Measurements from ENCODE around the gene MYEF2.

Gene MYEF2

GRCh38 chr15:48126667-48127355 lies 51.3 kb downstream of the MYEF2 start:
- Histone ChIP-seq H3K27me3 (no peaks in the 10 kb centered on the region), H3K27ac (no peak overlapping the region), H3K4me3 (no peak overlapping the region), H4K20me1 (no peaks in the 10 kb centered on the region), H3K4me2 (no peak overlapping the region), H3K9ac (no peak overlapping the region), H3K36me3 (no peaks in the 10 kb centered on the region), H3K9me3 (replicated peaks in 1 of 11) (no peaks in the 10 kb centered on the region), H3K4me1 (no peaks in the 10 kb centered on the region)
- TF ChIP-seq Cebpa-rat (IDR thresholded peaks at IDR 0.05), result no peak

- Histone ChIP-seq H3K9ac (no peak overlapping the region), H4K20me1 (no peaks in the 10 kb centered on the region), H3K27me3 (no peaks in the 10 kb centered on the region), H3K36me3 (no peaks in the 10 kb centered on the region), H3K9me3 (replicated peaks in 1 of 11) (no peaks in the 10 kb centered on the region), H3K4me2 (no peak overlapping the region), H3K4me3 (no peak overlapping the region), H3K27ac (no peak overlapping the region), H3K4me1 (no peaks in the 10 kb centered on the region)
- no peak for TF ChIP-seq Cebpa-rat (IDR thresholded peaks at IDR 0.05)
Measured at GRCh38 chr15:48121849-48122248, 56.2 kb downstream of the MYEF2 start.

DNA sequence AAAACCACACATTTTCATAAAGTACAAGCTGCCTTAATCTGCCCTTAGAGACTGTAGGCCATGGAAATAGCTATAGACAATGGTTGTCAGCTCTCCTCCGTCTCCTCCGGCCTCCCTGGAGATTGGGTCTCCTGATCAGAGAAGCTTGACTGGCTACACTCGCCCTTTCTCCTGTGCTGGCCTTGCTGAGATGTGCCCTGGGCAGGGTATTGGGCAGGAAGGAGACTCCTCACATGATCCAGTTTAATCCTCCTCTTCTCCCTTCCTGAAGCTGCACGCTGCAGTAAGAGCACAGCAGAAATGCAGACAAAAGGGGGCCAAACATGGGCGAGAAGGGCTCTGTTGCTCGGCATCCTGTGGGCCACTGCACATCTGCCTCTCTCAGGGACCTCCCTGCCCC lies 57.4 kb downstream of the MYEF2 start, which contains the start of gene SLC24A5:
Gene SLC24A5 (plus strand): TSS at position 246 of the 400 bp plus-strand sequence. CDS start 55 bp downstream, at position 301.
- Histone ChIP-seq H3K36me3 (no peaks in the 10 kb centered on the region), H3K27ac (no peak within 1 kb of the TSS), H3K4me2 (no peak within 1 kb of the TSS), H4K20me1 (no peaks in the 10 kb centered on the region), H3K4me3 (no peak within 1 kb of the TSS), H3K27me3 (no peaks in the 10 kb centered on the region), H3K9ac (no peak within 1 kb of the TSS), H3K9me3 (replicated peaks in 1 of 11) (no peaks in the 10 kb centered on the region), H3K4me1 (no peaks in the 10 kb centered on the region)
- no peak for TF ChIP-seq Cebpa-rat (IDR thresholded peaks at IDR 0.05)

DNA sequence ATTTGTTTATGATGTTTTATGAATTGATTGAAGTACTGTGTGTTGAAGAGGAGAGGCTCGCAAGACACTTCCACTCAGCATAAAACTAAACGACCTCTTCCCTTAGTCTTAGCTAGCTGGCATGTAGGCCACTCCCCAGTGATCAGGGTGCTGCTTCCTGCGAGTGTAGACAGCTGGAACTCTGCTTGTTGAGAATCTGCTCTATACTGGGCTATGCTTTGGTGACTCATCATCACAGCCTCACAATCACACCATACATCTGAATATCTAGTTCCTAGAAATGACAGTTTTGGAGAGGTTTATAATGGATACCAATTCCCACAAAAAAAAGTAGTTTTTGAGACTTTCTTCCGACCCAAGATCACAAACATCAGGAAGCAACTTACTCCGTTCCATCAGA lies 58.8 kb downstream of the MYEF2 start:
- no peaks in the 10 kb centered on the region for H4K20me1 ChIP-seq
- H3K27ac ChIP-seq, result no peak overlapping the region
- H3K9me3 ChIP-seq (replicated peaks in 1 of 11), result no peaks in the 10 kb centered on the region
- no peaks in the 10 kb centered on the region for H3K36me3 ChIP-seq
- no peak for TF ChIP-seq Cebpa-rat (IDR thresholded peaks at IDR 0.05)
- no peak overlapping the region for H3K4me3 ChIP-seq
- no peak overlapping the region for H3K4me2 ChIP-seq
- H3K27me3 ChIP-seq, result no peaks in the 10 kb centered on the region
- no peak overlapping the region for H3K9ac ChIP-seq
- H3K4me1 ChIP-seq, result no peaks in the 10 kb centered on the region

GRCh38 chr15:48112242-48112641 lies 65.9 kb downstream of the MYEF2 start:
- Histone ChIP-seq H3K36me3 (no peaks in the 10 kb centered on the region), H3K27me3 (no peaks in the 10 kb centered on the region), H3K27ac (no peak overlapping the region), H3K4me3 (no peak overlapping the region), H4K20me1 (no peaks in the 10 kb centered on the region), H3K4me1 (no peaks in the 10 kb centered on the region), H3K9ac (no peak overlapping the region), H3K4me2 (no peak overlapping the region), H3K9me3 (replicated peaks in 1 of 11) (no peaks in the 10 kb centered on the region)
- TF ChIP-seq Cebpa-rat (IDR thresholded peaks at IDR 0.05), result no peak

DNA sequence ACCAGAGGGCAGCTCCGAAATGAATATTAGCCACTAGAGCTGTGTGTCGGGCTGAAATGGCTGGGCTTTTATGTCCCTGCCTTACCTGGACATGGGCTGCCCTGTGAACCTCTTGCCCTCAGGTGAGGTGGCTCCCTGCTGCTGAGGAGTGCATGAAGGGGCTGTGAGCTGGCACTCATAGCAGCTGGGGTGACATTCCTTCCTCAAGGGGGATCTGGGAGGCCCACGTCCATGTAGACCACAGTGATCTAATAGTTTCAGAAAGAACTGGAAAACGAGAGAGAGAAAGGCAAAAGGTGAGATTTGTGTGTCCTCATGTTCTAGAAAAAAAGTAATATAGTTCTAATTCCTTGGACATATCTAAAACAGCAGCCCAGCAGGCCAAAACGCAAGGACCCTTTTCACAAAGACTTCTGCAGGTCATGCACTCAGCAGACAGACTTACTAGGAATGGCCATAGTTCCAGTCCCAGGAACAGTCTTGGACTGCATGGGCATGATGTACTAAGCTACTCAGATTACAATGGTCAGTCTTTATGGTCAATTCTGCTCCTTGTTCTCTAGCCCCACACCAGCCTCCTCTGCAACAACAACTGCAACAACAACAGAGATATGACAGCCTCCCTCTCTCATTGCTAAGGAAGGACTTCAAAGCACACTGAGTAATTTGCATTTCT lies 68.1 kb downstream of the MYEF2 start:
- Histone ChIP-seq H3K4me3 (no peak overlapping the region), H3K4me2 (no peak overlapping the region), H3K27ac (no peak overlapping the region), H4K20me1 (no peaks in the 10 kb centered on the region), H3K4me1 (no peaks in the 10 kb centered on the region), H3K9ac (no peak overlapping the region), H3K9me3 (replicated peaks in 1 of 11) (no peaks in the 10 kb centered on the region), H3K27me3 (no peaks in the 10 kb centered on the region), H3K36me3 (no peaks in the 10 kb centered on the region)
- no peak for TF ChIP-seq Cebpa-rat (IDR thresholded peaks at IDR 0.05)

GRCh38 chr15:48109212-48109611 lies 68.9 kb downstream of the MYEF2 start:
- Histone ChIP-seq H3K9ac (no peak overlapping the region), H3K27me3 (no peaks in the 10 kb centered on the region), H3K4me2 (no peak overlapping the region), H3K4me3 (no peak overlapping the region), H3K9me3 (replicated peaks in 1 of 11) (no peaks in the 10 kb centered on the region), H4K20me1 (no peaks in the 10 kb centered on the region), H3K27ac (no peak overlapping the region), H3K36me3 (no peaks in the 10 kb centered on the region), H3K4me1 (no peaks in the 10 kb centered on the region)
- TF ChIP-seq Cebpa-rat (IDR thresholded peaks at IDR 0.05), result no peak

DNA sequence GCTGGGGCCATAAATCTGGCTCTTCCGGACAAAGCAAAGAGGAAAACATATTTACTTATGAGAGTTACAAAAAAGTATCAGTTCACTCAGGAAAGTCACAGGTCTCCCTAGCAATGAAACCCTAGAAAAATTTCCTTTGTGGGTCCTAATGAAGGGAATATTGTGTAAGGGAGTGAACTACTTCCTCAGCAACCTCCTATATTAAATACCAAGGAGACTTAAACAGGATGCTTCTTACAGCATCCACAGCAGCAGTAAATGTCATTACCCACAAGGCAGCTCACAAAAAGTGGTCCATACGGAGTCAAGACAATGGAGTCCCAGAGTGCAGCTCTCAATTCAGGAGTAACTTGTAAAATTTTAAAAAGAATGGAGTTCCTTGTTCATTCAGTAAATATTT lies 72.2 kb downstream of the MYEF2 start:
- no peak for TF ChIP-seq Cebpa-rat (IDR thresholded peaks at IDR 0.05)
- no peak overlapping the region for H3K27ac ChIP-seq
- H3K4me2 ChIP-seq, result no peak overlapping the region
- no peaks in the 10 kb centered on the region for H4K20me1 ChIP-seq
- H3K9ac ChIP-seq, result no peak overlapping the region
- no peaks in the 10 kb centered on the region for H3K27me3 ChIP-seq
- H3K4me3 ChIP-seq, result no peak overlapping the region
- H3K4me1 ChIP-seq, result peaks cover 0 to 4% (median 0%) of the 10 kb centered on the region in 10 experiments; a peak in 1 of 20 replicates
- H3K36me3 ChIP-seq, result no peaks in the 10 kb centered on the region
- no peaks in the 10 kb centered on the region for H3K9me3 ChIP-seq (replicated peaks in 1 of 11)

GRCh38 chr15:48103647-48104046 lies 74.4 kb downstream of the MYEF2 start:
- no peak overlapping the region for H3K4me3 ChIP-seq
- H3K36me3 ChIP-seq, result no peaks in the 10 kb centered on the region
- no peak overlapping the region for H3K9ac ChIP-seq
- H3K27ac ChIP-seq, result no peak overlapping the region
- TF ChIP-seq Cebpa-rat (IDR thresholded peaks at IDR 0.05), result no peak
- H3K27me3 ChIP-seq, result no peaks in the 10 kb centered on the region
- H4K20me1 ChIP-seq, result no peaks in the 10 kb centered on the region
- no peak overlapping the region for H3K4me2 ChIP-seq
- peaks cover 0 to 4% (median 0%) of the 10 kb centered on the region in 10 experiments; a peak in 1 of 20 replicates for H3K4me1 ChIP-seq
- no peaks in the 10 kb centered on the region for H3K9me3 ChIP-seq (replicated peaks in 1 of 11)

DNA sequence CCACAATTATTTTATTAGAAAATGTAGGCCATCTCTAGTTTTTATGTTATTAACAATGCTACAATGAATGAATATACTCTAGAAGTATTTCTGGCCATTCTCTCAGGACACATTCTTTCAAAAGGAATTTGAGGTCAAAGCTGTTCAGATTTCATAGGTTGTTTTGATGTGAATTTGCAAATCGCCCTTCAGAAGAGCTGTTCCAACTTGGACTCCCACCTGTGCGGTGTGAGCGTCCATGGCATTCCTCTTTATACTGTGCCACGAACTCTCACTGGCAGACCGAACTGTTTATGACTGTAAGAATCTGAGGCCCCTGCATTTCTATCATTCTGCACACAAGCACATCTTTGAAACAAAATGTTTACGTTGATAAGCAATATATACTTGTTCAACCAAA lies 75.9 kb downstream of the MYEF2 start:
- H3K27ac ChIP-seq, result no peak overlapping the region
- H3K9ac ChIP-seq, result no peak overlapping the region
- no peak overlapping the region for H3K4me3 ChIP-seq
- H3K27me3 ChIP-seq, result no peaks in the 10 kb centered on the region
- no peaks in the 10 kb centered on the region for H4K20me1 ChIP-seq
- no peak for TF ChIP-seq Cebpa-rat (IDR thresholded peaks at IDR 0.05)
- H3K4me2 ChIP-seq, result 0 out of 22 replicates have a peak overlapping the region, but pooled peaks of 1 of the 11 experiments have one; percentile 4
- H3K4me1 ChIP-seq, result peaks cover 0 to 4% (median 0%) of the 10 kb centered on the region in 10 experiments; a peak in 1 of 20 replicates
- no peaks in the 10 kb centered on the region for H3K36me3 ChIP-seq
- H3K9me3 ChIP-seq (replicated peaks in 1 of 11), result no peaks in the 10 kb centered on the region
